ENCODE measurements around the gene PXN.

Gene PXN

DNA sequence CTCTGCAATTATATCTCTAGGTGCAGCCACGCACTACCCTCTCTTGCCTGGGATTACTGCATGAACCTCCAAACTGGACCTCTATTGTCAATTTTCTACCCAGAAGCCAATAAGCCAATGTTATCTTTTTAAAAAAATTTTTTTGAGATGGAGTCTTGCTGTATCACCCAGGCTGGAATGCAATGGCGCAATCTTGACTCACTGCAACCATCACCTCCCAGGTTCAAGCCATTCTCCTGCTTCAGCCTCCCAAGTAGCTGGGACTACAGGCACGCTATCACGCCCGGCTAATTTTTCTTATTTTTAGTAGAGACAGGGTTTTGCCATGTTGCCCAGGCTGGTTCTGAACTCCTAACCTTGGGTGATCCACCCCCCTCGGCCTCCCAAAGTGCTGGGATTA, 11.2 kb upstream of the PXN start:
- no peak for TF ChIP-seq CTCF (IDR thresholded peaks at IDR 0.05; ENCODE audit: low read depth, low read length)
- DNase-seq (ENCODE audit: extremely low read depth, low read depth), result no peak

DNA sequence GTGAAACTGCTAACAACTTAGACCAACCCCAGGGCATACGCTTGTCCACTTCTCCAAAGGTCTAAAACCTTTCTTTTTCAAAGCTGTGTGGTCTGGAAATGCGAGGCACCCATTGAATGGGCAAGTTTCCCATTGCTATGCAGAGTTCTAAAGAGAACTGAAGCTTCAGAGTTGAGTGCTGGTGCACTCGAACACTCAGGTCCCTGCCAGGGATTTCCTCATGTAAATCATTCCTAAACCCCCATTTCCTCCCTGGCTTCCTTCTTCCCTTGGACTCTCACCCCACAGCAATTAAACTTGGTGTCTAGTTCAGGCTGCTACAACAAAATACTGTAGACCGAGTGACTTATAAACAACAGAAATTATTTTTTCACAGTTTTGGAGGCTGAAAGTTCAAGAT, 2.2 kb upstream of the PXN start:
- no peak for DNase-seq (ENCODE audit: extremely low read depth, low read depth)
- TF ChIP-seq CTCF (IDR thresholded peaks at IDR 0.05; ENCODE audit: low read depth, low read length), result no peak

- DNase-seq (ENCODE audit: extremely low read depth, low read depth), result no peak
- TF ChIP-seq CTCF (IDR thresholded peaks at IDR 0.05; ENCODE audit: low read depth, low read length), result no peak
Observed at GRCh38 chr12:120266180-120266870, 795 bp upstream of the PXN start.

DNA sequence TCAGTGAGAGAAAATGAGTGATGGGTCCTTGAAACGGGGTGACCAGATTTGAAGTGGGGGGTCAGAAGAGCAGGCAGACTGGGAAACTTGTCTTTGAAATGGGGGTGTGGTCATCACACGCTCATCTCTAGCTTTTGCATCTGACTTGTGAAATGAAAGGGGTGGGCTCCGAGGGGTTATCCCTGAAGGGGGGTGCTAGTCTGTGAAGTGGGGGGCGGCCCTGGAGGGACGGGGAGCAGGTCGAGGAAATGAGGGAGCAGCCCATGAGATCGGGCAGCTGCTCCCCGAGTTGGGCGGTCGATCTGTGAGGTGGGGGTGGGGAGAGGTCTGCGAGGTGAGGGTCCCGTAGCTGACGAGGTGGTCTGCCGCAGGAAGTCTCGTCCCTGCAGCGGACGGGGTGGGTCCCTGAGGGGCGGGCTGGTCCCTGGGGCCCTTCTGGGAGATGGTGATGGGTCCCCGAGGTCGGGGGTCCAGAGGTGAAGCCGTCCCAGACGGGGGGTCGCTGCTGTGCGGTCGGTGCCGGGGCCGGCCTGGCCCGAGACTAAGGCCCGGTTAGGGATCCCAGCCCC, 542 bp downstream of the PXN start:
- no peak for DNase-seq (ENCODE audit: extremely low read depth, low read depth)
- TF ChIP-seq CTCF (IDR thresholded peaks at IDR 0.05; ENCODE audit: low read depth, low read length), result no peak

DNA sequence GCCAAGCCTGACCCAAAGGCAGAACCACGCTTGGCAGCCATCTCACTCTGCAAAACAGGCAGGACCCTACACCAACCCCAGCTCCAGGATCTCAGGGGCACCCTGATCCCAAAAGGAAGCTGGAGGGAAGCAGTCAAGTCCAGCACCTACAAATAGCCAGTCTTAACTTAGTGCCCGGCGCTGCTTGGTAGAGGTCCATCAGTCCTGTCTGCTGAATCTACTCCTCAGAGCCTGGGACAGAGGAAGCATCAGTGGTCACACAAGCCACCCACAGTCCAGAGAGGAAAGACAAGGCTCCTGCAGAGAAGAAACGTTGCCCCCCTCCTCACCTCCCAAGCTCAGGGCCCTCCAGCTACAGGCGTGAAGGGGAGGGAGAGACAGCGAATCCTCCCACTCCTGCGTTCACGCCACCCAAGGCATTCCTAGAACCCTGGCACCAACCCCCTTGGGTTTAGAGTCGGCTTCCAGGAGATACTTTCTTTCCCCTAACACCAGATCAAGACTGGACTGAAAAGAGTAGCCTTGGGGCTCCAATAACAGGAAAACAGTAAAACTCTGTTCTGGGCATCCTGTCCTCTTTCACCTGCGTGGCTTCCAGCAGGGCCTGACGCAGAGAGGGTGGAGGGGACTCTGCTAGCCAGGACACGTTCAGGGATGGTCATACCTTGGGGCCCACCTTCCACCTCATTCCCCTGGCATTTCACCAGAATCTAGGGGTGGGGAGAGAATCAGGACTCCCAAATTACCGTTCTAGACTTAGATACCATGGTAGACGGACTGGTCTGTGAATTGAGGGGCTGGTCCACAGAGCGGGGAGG, 1.2 kb downstream of the PXN start:
- TF ChIP-seq CTCF (IDR thresholded peaks at IDR 0.05; ENCODE audit: low read depth, low read length), result no peak
- no peak for DNase-seq (ENCODE audit: extremely low read depth, low read depth)

DNA sequence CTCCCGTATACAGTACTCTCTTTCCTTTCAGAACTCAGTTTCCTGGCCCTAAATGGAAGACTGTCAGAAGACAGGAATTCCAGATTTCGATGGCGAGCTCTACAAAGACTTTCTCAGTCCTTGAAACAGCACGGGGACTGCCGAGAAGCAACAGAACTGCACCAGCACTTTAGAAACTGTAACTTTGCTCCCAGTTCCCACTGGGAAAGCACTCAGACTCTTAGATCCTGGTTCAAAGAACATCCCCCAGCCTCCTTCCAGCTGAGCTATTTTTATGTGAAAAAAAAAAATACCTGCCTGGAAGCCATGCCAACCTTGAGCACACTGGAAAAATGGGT, 1.8 kb downstream of the PXN start:
- no peak for TF ChIP-seq CTCF (IDR thresholded peaks at IDR 0.05; ENCODE audit: low read depth, low read length)
- no peak for DNase-seq (ENCODE audit: extremely low read depth, low read depth)

All from AG09319 (cell line).